T-helper 2 cell treated with Interferon-gamma antibody and Interleukin-4, amounts not matched to agents 100 ng/mL and 5 ng/mL, for 36 hours (primary cell): Measurements from ENCODE around the gene GIT2. TPM values are rescaled to one million over a fixed set of nuclear protein-coding genes. Genes with fewer than 3 reads are reported as not detected.
"Not testable (repeated sequence)": the region's sequence is repeated elsewhere in the genome, so short reads cannot be mapped to it uniquely, and the experiment has no call there.

ENCODE experiments used
- intact Hi-C: fragments of 100-400 bp; cut with micrococcal nuclease; formaldehyde crosslinking; loops from one replicate; pipeline ENCODE4 v1.15.1; 2023
- total RNA-seq: library from RNA; stranded (reverse); gene quantifications from 2 replicates; pipeline ENCODE4 v1.2.3, GENCODE V29; 2022

Gene GIT2
- total RNA-seq, 1 donor from 2014 or later, result 106 TPM

DNA sequence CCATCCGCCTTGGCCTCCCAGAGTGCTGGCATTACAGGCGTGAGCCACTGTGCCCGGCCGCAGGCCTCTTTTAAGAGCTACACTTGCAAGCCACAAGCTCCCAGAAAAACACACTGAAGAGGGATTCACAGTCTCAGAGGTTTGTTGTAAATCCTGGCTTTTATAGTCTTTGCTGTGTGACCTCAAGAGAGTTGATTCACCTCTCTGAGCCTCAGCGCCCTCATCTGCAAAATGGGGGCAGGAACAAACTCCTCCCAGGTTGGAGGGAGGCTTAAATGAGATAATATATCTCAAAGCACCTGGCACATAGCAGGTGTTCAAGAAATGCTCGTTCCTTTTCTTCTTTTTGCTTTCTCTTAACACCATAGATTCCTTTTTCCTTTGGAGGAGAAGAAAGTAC lies 100.0 kb downstream of the GIT2 start:
- intact Hi-C loops, result no loop called here

DNA sequence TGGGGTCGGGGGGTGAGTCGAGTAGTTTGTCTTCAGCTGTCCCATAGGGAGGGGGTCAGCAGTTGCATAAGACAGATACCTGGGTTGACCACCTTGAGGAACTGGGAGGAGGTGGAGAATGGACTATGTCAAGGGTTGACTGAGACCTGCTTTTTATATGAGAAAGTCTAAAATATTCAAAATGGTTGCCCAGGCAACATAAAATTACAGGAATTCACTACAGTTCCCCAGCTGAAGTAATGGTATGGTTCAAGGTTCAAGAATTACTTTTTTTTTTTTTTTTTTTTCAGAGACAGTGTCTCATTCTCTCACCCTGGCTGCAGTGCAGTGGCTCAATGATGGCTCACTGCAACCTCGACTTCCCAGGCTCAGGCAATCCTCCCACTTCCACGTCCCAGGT lies 101.2 kb downstream of the GIT2 start:
- intact Hi-C loops, result no loop called here

DNA sequence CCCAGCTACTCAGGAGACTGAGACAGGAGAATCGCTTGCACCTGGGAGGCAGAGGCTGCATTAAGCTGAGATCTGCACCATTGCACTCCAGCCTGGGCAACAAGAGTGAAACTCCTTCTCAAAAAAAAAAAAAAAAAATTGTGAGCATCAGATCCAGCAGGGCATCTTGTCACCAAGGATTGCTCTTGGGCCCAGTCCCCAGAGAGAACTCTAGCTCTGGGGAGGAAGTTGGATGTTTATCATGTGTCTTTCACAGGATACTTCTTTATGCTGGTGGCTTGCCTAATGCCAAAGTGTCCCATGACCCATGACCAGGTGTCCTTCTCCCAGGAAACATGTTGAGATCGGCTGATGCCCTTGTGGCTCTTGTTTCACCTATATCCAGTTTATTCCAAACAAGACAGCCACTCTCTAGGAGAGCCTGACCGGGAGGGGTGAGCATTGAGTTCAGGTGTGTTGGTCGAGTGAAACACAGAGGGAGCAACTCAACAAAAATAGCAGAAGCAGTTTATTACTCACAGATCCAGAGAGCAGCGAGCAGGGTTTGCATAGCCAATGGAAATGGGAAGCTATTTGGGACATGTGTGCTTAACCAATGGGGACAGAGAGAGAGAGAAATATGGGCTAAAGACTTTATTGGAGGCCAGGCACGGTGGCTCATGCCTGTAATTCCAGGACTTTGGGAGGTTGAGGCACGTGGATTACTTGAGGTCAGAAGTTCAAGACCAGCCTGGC lies 102.7 kb downstream of the GIT2 start:
- intact Hi-C loops, result no loop called here

DNA sequence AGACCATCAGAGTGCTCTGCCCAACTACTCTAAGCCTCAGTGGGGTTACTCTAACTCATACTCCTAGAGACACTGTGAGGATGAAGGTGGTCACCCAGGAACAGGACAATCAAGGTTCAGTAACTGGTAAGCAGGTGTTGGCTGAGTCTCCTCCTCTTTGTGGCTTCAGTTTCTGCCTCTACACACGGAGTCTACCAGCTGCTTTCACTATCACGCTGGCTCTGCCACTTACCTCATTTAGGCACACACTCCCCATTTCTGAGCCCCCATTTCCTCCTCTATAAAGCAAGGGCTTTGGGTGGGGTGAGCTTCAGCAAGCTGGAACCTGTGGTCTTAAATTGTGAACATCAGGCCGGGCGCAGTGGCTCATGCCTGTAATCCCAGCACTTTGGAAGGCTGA lies 103.4 kb downstream of the GIT2 start:
- intact Hi-C loops, result no loop called here

DNA sequence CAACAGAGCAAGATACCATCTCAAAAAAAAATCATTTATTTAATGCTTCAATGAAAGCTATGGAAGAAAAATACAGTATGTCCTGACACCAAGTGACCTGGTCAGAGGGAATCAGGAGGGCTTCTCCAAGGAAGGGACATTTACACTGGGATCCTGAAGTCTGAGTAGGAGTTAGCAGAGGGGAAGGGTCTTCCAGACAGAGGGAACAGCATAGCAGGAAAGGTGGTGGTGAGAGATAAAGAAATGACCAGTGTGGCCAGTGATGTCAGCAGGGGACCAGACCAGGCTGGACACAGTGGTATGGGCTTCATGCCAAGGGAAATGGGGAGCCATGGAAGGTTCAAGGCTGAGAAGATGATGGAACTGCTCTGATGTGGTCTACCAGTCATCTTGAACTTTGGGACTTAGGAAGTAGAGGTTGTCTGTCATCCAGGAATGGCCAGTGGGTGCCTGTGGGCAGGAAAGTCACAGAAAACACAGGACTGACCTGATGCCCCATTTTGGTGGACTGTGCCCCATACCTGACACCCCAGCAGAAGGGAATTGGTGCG lies 103.9 kb downstream of the GIT2 start:
- intact Hi-C loops, result no loop called here

DNA sequence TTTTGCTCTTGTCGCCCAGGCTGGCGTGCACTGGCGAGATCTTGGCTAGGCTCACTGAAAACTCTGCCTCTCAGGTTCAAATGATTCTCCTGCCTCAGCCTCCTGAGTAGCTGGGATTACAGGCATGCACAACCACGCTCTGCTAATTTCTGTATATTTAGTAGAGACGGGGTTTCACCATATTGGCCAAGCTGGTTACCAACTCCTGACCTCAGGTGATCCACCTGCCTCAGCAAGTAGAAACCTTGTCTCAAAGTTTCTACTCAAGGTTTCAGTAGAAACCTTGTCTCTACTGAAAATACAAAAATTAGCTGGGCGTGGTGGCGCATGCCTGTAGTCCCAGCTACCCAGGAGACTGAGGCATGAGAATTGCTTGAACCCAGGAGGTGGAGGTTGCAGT lies 104.4 kb downstream of the GIT2 start:
- intact Hi-C loops, result not testable (repeated sequence)

DNA sequence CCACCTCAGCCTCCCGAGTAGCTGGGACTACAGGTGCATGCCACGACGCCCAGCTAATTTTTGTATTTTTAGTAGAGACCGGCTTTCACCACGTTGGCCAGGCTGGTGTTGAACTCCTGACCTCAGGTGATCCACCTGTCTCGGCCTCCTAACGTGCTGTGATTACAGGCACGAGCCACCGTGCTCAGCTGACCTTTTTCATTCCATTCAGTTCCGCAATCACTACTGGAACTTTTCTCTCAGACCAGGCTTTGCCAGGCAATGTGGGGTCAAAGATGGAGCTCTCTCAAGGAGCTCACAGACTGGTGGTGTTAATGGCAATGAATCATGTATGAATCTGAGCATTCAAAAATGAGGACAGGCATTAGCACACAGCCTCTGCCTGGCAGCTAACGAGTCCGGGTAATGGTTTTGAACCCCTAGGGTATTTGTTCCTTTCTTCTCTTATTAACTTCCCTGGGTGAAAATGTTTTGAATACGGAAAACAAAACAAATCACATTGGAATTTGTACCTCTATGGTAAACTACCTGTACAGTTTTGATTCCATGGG lies 105.5 kb downstream of the GIT2 start:
- intact Hi-C loops, result no loop called here

DNA sequence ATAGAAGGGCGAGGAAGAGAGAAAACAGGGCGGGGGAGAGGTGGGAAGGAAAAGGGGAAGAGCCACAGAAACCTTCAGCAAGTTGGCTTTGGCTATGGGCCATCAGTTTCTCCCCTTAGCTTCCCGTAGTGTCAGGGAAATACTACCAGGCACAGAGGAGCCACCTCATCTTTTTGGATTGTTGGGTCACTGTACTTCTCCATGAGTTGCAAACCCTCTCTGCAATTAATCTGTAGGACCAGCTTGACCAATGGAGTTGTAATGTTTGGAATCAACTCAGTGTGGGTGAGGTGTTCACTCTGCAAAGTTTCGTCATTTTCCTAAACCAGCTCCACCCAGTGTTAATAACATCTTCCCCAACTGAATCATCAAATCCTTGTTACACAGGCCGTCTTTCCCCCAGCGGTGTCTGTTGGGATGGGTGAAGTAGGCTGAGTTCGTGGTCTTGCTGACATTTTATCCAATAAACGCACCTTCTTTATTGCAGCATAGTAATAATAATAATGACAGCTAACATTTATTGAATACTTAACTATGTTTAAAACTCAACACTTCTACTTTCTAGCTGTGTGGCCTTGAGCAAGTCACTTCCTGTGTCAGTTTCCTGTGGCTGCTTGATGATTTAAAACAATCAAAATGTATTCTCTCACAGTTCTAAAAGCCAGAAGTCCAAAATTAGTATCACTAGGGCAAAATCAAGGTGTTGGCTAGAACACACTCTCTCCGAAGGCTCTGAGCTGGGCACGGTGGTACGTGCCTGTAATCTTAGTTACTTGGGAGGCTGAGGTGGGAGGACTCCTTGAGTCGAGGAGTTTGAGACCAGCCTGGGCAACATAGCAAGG lies 107.8 kb downstream of the GIT2 start:
- intact Hi-C loops, result loop anchor here (1.0 kb wide), 1 partner anchor 12 kb away; the partner anchor contains the start of gene TCHP

DNA sequence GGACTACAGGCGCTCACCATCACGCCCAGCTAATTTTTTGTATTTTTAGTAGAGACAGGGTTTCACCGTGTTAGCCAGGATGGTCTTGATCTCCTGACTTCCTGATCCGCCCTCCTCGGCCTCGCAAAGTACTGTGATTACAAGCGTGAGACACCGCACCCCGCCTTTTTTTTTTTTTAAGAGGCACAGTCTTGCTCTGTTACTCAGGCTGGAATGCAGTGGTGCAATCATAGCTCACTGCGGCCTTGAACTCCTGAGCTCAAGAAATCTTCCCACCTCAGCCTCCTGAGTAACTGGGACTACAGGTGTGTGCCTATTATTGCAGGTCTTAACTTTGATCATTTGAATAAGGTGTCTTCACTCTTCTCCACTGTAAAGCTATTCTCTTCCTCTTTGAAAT lies 110.6 kb downstream of the GIT2 start:
- intact Hi-C loops, result no loop called here

DNA sequence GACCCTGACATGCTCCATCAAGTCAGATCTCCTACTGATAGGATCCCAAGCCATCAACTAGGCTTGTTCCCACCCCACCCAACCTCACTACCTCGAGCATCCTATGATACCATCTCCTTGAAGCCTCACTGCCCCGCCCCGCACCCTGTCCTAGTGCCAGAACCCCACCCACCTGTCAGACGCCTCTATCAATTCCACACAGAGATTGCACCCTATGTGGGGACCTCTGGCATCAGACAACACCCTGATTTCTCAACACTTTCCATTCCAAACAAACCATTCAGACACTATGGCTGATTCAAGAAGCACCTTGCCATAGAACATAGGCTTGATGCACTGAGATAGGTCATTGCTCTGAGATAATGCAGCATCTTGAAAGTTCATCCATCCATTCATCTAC lies 112.7 kb downstream of the GIT2 start:
- intact Hi-C loops, result no loop called here

DNA sequence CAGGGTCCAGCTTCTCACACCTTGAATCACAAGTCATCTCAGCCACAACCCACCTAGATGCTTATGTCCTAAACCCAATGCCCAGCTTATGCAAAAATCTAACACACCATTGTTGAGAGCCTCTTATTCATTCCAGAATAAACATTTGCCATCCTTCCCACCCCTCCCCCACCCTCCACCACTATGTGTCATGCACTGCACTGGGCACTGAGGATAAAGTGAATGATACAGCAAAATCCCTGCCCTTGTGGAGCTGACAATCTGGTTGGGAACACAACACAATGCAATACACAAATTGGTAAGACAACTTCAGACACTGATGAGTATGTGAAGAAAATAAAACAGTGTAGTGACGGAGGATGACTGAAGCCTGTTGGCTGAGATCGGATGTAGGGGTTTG lies 114.4 kb downstream of the GIT2 start:
- intact Hi-C loops, result loop anchor here (2.0 kb wide), 1 partner anchor 29 kb away; no protein-coding TSS in a partner anchor

DNA sequence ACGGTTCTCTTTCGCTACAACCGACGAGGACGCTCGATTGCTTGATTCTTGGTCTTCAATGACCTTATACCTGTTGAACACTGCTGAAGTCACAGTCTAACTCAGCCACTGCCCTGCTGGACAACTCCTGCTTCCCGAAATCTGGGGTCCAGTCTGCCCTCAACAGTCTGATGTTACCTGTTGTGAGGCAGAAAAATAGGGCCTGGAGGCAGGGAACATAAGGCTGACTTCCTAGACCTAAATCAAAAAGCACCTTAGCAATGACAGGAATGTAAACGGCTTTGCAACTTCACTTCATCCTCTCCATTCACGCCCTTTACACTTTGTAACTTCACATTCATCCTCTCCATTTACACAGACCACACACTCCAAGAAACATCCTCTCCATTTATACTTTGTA lies 115.2 kb downstream of the GIT2 start:
- intact Hi-C loops, result loop anchor here (1.0 to 2.0 kb wide), 3 partner anchors 19 to 76 kb away; partner anchors contain the start of gene TCHP

DNA sequence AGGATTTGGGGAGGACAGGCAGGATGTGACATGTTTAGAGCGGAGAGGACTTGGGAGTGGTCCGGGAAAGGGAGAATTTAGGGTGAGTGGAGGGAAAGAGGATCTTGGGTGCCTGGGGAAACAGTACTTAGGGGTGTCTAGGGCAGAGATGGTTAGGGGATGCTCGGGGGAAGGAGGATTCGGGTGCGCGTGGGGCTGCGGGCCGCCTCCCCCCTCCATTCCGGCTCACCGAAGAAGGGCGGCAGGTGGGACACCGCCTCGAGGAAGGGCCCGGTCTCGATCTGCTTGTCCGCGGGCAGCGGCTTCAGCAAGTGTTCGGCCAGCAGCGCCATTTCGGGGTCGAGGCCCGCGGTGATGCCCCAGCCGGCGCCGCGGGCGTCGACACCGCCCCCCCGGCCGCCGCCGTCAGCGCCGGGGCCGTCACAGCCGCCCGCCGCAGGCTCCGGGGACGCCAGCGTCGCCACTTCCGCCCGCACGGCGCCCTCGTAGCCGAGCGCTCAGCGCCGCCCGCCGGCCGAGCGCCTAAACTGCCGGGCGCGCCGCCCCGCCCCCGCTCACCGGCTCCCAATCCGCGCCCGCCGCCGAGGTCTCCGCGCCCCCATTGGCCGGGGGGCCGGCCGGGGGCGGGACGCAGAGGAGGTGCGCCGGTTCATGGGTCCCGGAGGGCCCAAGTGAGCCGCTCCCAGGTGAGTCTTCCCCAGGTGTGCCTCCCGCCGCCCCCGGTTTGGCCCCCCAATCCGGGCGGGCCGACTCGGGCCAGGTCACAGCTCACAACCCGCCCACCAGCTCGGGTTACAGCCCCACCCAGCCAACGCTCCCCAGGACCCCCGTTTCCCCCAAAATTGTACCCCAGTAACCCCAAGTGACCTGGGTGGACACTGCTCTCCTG lies 115.9 kb downstream of the GIT2 start, which contains the start of gene GLTP:
GLTP (minus strand) TSS at position 499 of the 889 bp plus-strand sequence; CDS start at position 332, 167 bp downstream.
- intact Hi-C loops, result loop anchor here (1.0 to 2.0 kb wide), 3 partner anchors 20 to 75 kb away; partner anchors contain the start of gene TCHP

Other genes with a start within 250 kb of the GIT2 start
- gene TRPV4, start 163.0 kb downstream of the GIT2 start, total RNA-seq, result not detected in 2 replicates
- gene GLTP, start 115.8 kb downstream of the GIT2 start, total RNA-seq, result 23.9 and 24.8 TPM in 2 replicates
- 36.8 and 37.2 TPM in 2 replicates for gene TCHP, start 96.1 kb downstream of the GIT2 start, total RNA-seq
- 82.5 and 83.6 TPM in 2 replicates for gene ANKRD13A, start 3.1 kb upstream of the GIT2 start, total RNA-seq
- 22.8 and 23.8 TPM in 2 replicates for gene C12orf76, start 52.2 kb upstream of the GIT2 start, total RNA-seq
- gene IFT81, start 128.0 kb upstream of the GIT2 start, total RNA-seq, result 1.2 and 2.3 TPM in 2 replicates